Lower leg skin (tissue), 4 donors: ENCODE measurements around the gene SPIRE1. TPM values are rescaled to one million over a fixed set of nuclear protein-coding genes. Genes with fewer than 3 reads are reported as not detected.

Experiments used
- DNase-seq, 2 donors: peaks; one replicate each; pipeline ENCODE4 v3.0.0-alpha.2; 2019; ENCODE audit warnings: low spot score in 2 of 2
- H3K4me3 ChIP-seq: fragments of 200-600 bp; sonication (generic); 2 replicates; pipeline ENCODE4 v1.5.1; 2017; ENCODE audit warnings: mild to moderate bottlenecking, low read depth; ENCODE audit not compliant: poor library complexity, severe bottlenecking
- POLR2A ChIP-seq, 2 donors: fragments of 450-650 bp; IDR thresholded peaks; one replicate each; pipeline ENCODE4 v1.6.1; 2016 to 2017; ENCODE audit warnings: antibody characterized with exemption in 2 of 2, mild to moderate bottlenecking in 1 of 2, moderate library complexity in 1 of 2
- WGBS, 2 donors: methylation state at CpG; one replicate each; pipeline ENCODE4 v1.1.5; 2018; 5-methylcytosine and 5-hydroxymethylcytosine counted together
- intact Hi-C: fragments of 100-400 bp; cut with DNase I; formaldehyde crosslinking; loops from one replicate; pipeline ENCODE4 v1.15.0; 2023; ENCODE audit warnings: low total_unique reads
- total RNA-seq, 4 donors: library from RNA; depleted of rRNA; stranded (reverse); fragments of >200 nt; gene quantifications; one replicate each; pipeline ENCODE4 v1.1.0, GENCODE V29; 2016
- TF ChIP-seq, protein P1 (sequence below), 3 donors: fragments of 450-650 bp; IDR thresholded peaks; one replicate each; pipeline ENCODE4 v1.5.1; 2016; ENCODE audit warnings: antibody characterized with exemption in 3 of 3, mild to moderate bottlenecking in 3 of 3, moderate library complexity in 2 of 3

SPIRE1 gene
- total RNA-seq, 4 donors from 2014 or later, result 22.5 to 56.5 (median 38.3) TPM

DNA sequence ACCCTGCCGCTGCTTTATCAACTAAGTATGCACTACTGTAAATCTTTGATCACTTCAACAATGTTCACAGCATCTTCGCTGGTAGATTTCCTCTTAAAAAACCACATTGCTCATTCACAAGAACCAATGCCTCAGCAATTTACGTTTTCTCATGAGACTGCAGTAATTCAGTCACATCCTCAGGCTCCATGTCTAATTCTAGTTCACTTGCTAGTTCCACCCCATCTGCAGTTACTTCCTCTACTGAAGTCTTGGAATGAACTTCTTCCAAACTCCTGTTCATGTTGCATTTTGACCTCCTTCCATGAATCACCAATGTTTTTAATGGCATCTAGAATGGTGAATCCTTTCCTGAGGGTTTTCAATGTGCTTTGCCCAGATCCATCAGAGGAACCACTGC, 214.4 kb downstream of the SPIRE1 start:
- TF ChIP-seq, protein P1, sequence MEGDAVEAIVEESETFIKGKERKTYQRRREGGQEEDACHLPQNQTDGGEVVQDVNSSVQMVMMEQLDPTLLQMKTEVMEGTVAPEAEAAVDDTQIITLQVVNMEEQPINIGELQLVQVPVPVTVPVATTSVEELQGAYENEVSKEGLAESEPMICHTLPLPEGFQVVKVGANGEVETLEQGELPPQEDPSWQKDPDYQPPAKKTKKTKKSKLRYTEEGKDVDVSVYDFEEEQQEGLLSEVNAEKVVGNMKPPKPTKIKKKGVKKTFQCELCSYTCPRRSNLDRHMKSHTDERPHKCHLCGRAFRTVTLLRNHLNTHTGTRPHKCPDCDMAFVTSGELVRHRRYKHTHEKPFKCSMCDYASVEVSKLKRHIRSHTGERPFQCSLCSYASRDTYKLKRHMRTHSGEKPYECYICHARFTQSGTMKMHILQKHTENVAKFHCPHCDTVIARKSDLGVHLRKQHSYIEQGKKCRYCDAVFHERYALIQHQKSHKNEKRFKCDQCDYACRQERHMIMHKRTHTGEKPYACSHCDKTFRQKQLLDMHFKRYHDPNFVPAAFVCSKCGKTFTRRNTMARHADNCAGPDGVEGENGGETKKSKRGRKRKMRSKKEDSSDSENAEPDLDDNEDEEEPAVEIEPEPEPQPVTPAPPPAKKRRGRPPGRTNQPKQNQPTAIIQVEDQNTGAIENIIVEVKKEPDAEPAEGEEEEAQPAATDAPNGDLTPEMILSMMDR (IDR thresholded peaks at IDR 0.05), result no peak
- no peak for TF ChIP-seq POLR2A (IDR thresholded peaks at IDR 0.05)
- 83 to 92% methylated on average over 3 of the region's 3 CpGs for WGBS, 2 donors
- no peak overlapping the region for H3K4me3 ChIP-seq
- intact Hi-C loops, result no loop called here
- no peak for DNase-seq

DNA sequence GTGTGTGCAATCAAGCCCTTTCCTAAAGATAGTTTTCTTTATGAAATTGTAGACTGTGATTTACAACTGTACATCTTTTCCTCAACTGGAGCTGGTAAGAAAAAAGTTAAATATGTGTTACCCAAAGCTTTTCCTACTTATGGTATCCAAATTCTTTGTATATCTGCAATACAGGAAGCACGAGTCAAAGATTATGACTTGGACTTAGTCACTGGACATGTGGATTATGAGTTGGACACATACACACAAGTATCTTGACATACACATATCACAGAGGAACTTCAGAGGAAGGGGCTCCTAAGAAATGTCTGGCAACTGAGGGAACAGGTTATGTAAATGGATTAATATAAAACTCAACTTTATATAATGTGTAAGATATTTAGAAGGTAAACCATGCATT, 215.0 kb downstream of the SPIRE1 start:
- WGBS, 2 donors, result 83 to 93% methylated on average over 1 of the region's 1 CpG
- no peak for TF ChIP-seq POLR2A (IDR thresholded peaks at IDR 0.05)
- TF ChIP-seq, protein P1 (IDR thresholded peaks at IDR 0.05), result no peak
- intact Hi-C loops, result no loop called here

DNA sequence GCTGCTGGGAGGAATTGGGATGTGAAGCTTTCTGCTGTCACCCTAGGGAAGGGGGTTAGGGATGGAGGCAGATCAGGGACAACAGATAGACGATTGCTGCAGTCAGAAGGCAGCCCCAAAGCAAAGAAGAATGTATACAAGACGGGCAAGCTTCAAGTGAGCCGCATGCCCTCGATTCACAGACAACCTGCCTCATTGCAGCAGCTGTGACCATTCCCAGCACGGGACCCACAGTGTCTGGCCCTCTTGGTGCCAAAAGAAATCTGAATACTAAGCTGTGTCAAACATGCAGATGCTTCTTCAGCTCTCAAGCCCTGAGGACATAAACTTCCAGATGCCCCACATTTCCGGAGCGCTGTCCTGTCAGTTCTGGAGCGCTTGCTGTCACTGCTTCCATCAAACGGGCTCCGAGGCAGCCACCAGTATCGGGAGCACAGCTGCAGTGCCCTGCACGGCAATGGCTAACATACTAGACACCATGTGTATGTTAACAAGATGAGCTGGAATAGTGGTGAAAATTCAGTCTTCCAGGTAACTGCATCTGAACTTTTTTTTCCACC, 216.4 kb downstream of the SPIRE1 start:
- intact Hi-C loops, result no loop called here
- no peak for TF ChIP-seq POLR2A (IDR thresholded peaks at IDR 0.05)
- TF ChIP-seq, protein P1 (IDR thresholded peaks at IDR 0.05), result no peak
- WGBS, 2 donors, result 63 to 78% methylated on average over 12 of the region's 12 CpGs
- no peak for DNase-seq
- no peak overlapping the region for H3K4me3 ChIP-seq

More for the DNA sequence above, 215.0 kb downstream of the SPIRE1 start:
- DNase-seq, result no peak
- H3K4me3 ChIP-seq, result no peak overlapping the region

DNA sequence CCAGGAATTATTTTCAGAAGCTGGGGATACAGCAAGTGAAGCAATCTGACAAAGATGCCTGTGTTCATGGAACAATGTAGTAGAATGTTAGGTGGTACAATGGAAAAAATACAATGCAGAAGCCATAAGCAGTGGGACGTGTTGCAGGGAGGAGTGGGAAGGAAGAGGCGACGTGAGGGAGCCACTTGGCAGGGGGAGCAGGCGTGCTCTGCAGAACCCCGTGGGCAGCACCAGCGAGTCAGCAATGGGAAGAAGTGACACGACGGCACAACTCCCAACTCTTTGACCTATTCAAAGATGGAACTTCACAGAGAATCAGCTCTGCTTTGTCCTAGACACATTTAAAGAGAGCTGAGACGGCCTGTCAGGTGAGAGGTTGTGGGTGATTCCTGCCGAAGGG, 219.7 kb downstream of the SPIRE1 start:
- no peak for DNase-seq
- intact Hi-C loops, result no loop called here
- TF ChIP-seq, protein P1 (IDR thresholded peaks at IDR 0.05), result no peak
- TF ChIP-seq POLR2A (IDR thresholded peaks at IDR 0.05), result no peak
- WGBS, 2 donors, result 82 to 85% methylated on average over 10 of the region's 10 CpGs
- H3K4me3 ChIP-seq, result no peak overlapping the region

DNA sequence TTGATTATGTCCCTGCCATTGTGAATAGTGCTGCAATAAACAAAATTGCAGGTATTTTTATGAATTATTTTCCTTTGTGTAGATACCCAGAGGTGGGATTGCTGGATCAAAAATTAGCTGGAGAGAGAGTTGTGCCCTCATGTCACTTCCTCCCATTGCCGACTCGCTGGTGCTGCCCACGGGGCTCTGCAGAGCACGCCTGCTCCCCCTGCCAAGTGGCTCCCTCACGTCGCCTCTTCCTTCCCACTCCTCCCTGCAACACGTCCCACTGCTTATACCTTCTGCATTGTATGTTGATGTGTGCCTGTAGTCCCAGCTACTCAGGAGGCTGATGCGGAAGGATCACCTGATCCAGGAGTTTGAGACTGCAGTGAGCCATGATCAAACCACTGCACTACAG, 222.0 kb downstream of the SPIRE1 start:
- 93 to 95% methylated on average over 8 of the region's 8 CpGs for WGBS, 2 donors
- no peak for DNase-seq
- TF ChIP-seq, protein P1 (IDR thresholded peaks at IDR 0.05), result no peak
- no peak for TF ChIP-seq POLR2A (IDR thresholded peaks at IDR 0.05)
- intact Hi-C loops, result no loop called here
- H3K4me3 ChIP-seq, result no peak overlapping the region

DNA sequence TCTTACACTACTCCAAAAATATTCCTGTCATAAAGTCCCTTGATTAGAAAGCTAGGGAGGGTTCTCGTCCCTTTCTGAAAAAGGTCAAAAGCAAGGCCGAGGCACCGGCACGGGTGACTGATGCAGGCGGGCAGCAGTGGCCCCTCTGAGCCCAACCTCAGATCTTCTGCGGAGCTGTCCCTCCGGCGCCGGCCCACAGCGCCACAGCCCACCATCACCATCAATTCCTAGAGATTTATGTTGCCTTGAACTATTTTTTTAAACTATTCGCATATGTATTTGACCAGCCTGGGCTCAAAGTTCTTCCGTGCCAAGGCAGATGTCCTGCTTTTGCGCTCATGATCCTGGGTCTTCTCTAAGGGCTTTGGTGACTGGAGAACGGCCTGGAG, 223.4 kb downstream of the SPIRE1 start:
- TF ChIP-seq POLR2A (IDR thresholded peaks at IDR 0.05), result no peak
- TF ChIP-seq, protein P1 (IDR thresholded peaks at IDR 0.05), result no peak
- intact Hi-C loops, result no loop called here
- H3K4me3 ChIP-seq, result no peak overlapping the region
- DNase-seq, result no peak
- 94 to 96% methylated on average over 14 of the region's 14 CpGs for WGBS, 2 donors
